ENCODE data around the gene AMN1. TPM values are rescaled to one million over a fixed set of nuclear protein-coding genes. Genes with fewer than 3 reads are reported as not detected.

AMN1 gene
- total RNA-seq, 1 donor from 2014 or later = 5.5 TPM

DNA sequence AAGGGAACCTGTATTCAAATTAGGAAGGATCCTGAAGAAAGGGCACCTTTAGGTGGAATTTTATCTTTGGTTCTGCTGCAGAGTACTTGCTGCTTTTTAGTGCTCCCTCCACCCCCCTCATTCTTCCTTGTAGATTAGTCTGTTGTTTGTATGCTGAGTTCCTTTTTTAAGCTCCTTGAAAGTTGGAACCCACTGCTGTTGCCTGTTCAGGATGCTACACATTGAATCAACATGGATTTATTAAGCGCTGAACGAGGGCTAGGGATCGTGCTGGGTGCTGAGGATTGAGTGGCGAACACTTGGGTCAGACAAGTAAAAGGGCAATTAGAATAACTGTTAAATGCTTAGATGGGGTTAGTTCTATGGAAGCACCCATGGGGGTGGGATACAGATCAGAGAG is 884 bp upstream of the AMN1 start:
- Mint-ChIP-seq H3K36me3 (peaks cover 34% of the 10 kb centered on the region), H3K27ac (peak overlapping the region; percentile 99), H3K4me3 (peak overlapping the region; percentile 99), H3K27me3 (no peaks in the 10 kb centered on the region), H3K4me1 (ENCODE audit: unreplicated experiment) (peaks cover 9% of the 10 kb centered on the region), H3K9me3 (peaks cover 20% of the 10 kb centered on the region)
- TF ChIP-seq, protein P1, sequence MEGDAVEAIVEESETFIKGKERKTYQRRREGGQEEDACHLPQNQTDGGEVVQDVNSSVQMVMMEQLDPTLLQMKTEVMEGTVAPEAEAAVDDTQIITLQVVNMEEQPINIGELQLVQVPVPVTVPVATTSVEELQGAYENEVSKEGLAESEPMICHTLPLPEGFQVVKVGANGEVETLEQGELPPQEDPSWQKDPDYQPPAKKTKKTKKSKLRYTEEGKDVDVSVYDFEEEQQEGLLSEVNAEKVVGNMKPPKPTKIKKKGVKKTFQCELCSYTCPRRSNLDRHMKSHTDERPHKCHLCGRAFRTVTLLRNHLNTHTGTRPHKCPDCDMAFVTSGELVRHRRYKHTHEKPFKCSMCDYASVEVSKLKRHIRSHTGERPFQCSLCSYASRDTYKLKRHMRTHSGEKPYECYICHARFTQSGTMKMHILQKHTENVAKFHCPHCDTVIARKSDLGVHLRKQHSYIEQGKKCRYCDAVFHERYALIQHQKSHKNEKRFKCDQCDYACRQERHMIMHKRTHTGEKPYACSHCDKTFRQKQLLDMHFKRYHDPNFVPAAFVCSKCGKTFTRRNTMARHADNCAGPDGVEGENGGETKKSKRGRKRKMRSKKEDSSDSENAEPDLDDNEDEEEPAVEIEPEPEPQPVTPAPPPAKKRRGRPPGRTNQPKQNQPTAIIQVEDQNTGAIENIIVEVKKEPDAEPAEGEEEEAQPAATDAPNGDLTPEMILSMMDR (conservative IDR thresholded peaks at IDR 0.05) = no peak
- no peak for DNase-seq (ENCODE audit: extremely low spot score, unreplicated experiment)

DNA sequence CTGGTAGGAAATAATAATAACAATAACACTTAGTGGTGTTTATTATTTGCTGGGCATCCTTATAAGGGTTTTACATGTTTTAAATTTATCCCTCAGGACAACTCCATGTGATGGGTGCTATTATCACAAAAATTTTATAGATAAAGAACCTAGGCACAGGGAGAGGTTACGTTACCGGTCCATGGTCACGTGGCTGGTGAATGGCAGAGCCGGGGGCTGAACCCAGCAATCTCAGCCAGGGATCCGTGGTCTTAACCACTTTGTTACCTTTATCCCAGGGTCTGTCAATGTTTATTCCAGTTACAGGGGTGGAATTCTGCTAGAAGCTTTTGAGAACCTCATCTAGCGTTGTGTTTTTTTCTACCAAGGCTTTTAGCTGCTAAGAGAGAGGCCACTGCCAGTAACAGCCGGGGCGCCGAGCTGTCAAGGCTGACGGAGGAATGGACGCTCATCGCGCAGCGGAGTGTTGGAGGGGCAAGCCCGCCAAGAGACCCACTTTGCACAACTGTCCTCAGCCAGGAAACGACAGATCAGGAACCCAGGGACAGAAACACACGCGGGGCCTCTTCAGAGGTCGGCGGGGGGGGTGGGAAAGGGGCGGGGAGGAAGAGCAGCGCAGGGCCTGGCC is 418 bp downstream of the AMN1 start:
- Mint-ChIP-seq H3K4me3 (peak overlapping the region; percentile 99), H3K4me1 (ENCODE audit: unreplicated experiment) (peaks cover 9% of the 10 kb centered on the region), H3K27me3 (no peaks in the 10 kb centered on the region), H3K36me3 (peaks cover 34% of the 10 kb centered on the region), H3K27ac (peak overlapping the region; percentile 99), H3K9me3 (peaks cover 20% of the 10 kb centered on the region)
- peak; percentile 71 for DNase-seq (ENCODE audit: extremely low spot score, unreplicated experiment)
- TF ChIP-seq, protein P1 (conservative IDR thresholded peaks at IDR 0.05) = no peak

DNA sequence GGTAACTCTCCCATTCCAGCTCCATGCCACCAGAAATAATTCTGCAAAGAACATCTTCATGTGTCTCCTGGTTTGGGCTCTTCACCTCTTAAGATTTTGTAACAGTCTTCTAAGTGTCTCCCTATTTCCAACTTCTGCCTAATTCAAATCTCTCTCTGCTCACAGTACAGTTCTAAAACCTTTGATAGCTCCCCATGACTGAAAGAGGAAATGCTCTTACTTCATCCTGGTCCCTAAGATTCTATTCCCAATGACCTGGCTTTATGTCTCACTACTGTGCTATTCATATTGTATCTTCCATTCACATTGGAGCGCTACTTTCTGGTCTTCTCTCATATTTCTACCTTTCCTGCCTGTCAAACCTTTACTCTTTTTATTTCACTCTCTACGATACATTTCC is 1.6 kb downstream of the AMN1 start:
- Mint-ChIP-seq H3K27ac (peak overlapping the region; percentile 10), H3K4me1 (ENCODE audit: unreplicated experiment) (peaks cover 4% of the 10 kb centered on the region), H3K4me3 (peak overlapping the region; percentile 58), H3K9me3 (peaks cover 15% of the 10 kb centered on the region), H3K27me3 (no peaks in the 10 kb centered on the region), H3K36me3 (peaks cover 28% of the 10 kb centered on the region)
- TF ChIP-seq, protein P1 (conservative IDR thresholded peaks at IDR 0.05) = no peak
- DNase-seq (ENCODE audit: extremely low spot score, unreplicated experiment) = no peak

DNA sequence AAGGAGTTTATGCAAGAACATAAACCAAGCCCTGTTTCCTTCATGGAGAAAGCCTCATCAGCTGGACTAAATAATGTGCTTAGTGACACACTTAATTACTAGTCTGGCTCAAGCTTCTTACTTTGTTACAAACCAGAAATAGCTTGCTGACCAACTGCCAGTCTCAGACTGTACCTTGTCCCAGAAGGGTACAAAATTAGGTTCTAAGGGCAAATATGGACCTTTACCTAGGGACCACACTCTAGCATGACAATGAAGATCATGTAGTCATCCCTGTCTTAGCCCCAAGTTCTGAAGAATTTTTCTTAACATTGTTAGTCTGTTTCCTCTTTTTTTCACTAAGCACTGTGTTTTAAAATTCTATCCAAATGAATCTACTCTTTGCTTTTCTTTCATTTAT is 2.2 kb downstream of the AMN1 start:
- TF ChIP-seq, protein P1 (conservative IDR thresholded peaks at IDR 0.05) = no peak
- no peak for DNase-seq (ENCODE audit: extremely low spot score, unreplicated experiment)
- Mint-ChIP-seq H3K9me3 (peaks cover 11% of the 10 kb centered on the region), H3K27me3 (no peaks in the 10 kb centered on the region), H3K27ac (no peak overlapping the region), H3K4me1 (ENCODE audit: unreplicated experiment) (peaks cover 4% of the 10 kb centered on the region), H3K36me3 (peaks cover 23% of the 10 kb centered on the region), H3K4me3 (no peak overlapping the region)

DNA sequence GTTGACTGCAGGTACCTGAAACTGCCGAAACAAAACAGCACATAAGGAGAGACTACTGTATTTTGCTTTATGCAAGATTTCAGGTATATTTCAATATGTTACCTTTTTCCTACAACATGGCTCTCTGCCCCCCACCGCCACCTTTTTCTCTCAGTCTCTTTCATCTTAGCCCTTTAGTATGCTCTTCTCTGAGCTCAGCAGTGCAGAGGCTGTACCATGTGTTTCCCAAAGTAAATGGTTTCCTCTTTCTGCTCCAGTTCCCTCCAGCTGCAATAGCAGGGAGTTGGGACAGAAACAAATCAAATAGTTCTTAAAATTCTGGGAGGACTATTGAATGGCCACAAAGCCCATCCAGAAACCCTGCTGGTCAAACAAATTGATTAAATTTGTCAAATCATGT is 4.3 kb downstream of the AMN1 start:
- peaks cover 16% of the 10 kb centered on the region for H3K36me3 Mint-ChIP-seq
- H3K9me3 Mint-ChIP-seq = peaks cover 5% of the 10 kb centered on the region
- H3K27ac Mint-ChIP-seq = no peak overlapping the region
- TF ChIP-seq, protein P1 (conservative IDR thresholded peaks at IDR 0.05) = no peak
- no peaks in the 10 kb centered on the region for H3K27me3 Mint-ChIP-seq
- DNase-seq (ENCODE audit: extremely low spot score, unreplicated experiment) = no peak
- no peak overlapping the region for H3K4me3 Mint-ChIP-seq
- peaks cover 4% of the 10 kb centered on the region for H3K4me1 Mint-ChIP-seq (ENCODE audit: unreplicated experiment)
